ENCODE results near the gene MAMLD1. TPM values are rescaled to one million over a fixed set of nuclear protein-coding genes. Genes with fewer than 3 reads are reported as not detected.

The MAMLD1 gene
- total and polyA plus RNA-seq, 2 of the 8 experiments (the other 6 are each of a cell fraction or from before 2014, with no cell fraction given) = 0.09 to 0.26 TPM

DNA sequence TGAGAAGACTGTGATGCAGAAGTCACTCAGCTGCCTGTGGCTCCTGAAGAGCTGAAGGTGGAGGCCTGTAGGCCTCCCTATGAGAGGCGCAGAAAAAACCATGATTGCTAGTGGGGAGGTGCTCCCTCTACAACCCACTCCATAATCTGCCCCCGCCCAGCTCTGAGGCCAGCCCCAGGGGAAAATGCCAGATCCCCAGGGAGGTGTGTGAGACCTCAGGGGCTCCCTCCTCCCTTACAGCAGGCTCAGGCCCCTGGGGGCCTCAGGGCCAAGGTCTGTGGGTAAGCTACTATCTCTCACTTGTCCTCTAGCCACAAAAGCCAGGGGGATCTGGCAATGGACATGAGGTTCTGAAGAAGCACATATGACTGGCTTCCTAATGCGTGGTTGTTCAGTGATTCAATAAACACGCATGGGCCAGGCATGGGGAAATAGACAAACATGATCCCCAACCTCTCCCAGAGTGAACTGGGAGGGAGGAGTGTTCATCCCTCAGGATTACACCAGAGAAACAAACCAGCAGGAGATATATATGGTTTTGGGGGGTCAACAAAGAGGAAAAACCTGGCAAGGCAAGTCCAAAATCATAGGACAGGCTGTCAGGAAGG, 154.3 kb downstream of the MAMLD1 start:
- no peaks in the 10 kb centered on the region for H3K9me3 ChIP-seq (ENCODE audit: insufficient read depth in 2 of 2, low read depth in 1 of 2, low read length in 1 of 2)
- H3K4me2 ChIP-seq (ENCODE audit: insufficient read depth in 1 of 2, low read depth in 2 of 2, low read length in 2 of 2) = no peak overlapping the region
- POLR2A ChIA-PET (ENCODE audit: partially characterized antibody) = interaction anchor here (1.1 kb wide), 1 partner anchor 11 kb away, joined by 4 read pairs; no protein-coding TSS in a partner anchor
- no peak overlapping the region for H4K8ac ChIP-seq (ENCODE audit: extremely low read depth, insufficient read depth, low read length)
- no peak overlapping the region for H2AK5ac ChIP-seq (ENCODE audit: low read depth, low read length)
- DNase-seq (ENCODE audit: low read depth in 1 of 2, low spot score in 2 of 2) (no peak), FAIRE-seq (no peak)
- CTCF ChIA-PET (ENCODE audit: partially characterized antibody) = interaction anchor here (0.7 to 1.3 kb wide), 4 partner anchors 14 to 46 kb away, joined by 3 to 5 read pairs (median 3); no protein-coding TSS in a partner anchor
- H3K79me1 ChIP-seq (ENCODE audit: low read depth, low read length) = no peaks in the 10 kb centered on the region
- 76% methylated on average over 3 of the region's 4 CpGs; no CpG with 5 or more reads in 1 of the 2 experiments for WGBS, 2 experiments (ENCODE audit: extremely low coverage in 1 of 2, insufficient coverage in 1 of 2, insufficient read length in 1 of 2, insufficient replicate concordance in 2 of 2, low coverage in 1 of 2, low lambda C conversion rate in 2 of 2, missing lambda C conversion rate in 1 of 2)
- no peak overlapping the region for H3K18ac ChIP-seq (ENCODE audit: extremely low read depth, low read length)
- no peak overlapping the region for H3K4me3 ChIP-seq (ENCODE audit: extremely low read depth in 1 of 4, insufficient read depth in 2 of 4, low read depth in 3 of 4, low read length in 4 of 4)
- H3K23ac ChIP-seq (ENCODE audit: insufficient read length) = no peak overlapping the region
- H4K91ac ChIP-seq (replicated peaks; ENCODE audit: insufficient read length, low read length) = no peak overlapping the region
- no peak overlapping the region for H3K27ac ChIP-seq (ENCODE audit: low read depth, low read length)
- H2BK15ac ChIP-seq (ENCODE audit: low read length) = no peak overlapping the region
- no peak overlapping the region for H3K9ac ChIP-seq (replicated peaks in 1 of 4; ENCODE audit: extremely low read depth in 1 of 4, low read depth in 3 of 4, low read length in 3 of 4)
- no peak overlapping the region for H2BK12ac ChIP-seq (ENCODE audit: low read depth, low read length)
- H3K4me1 ChIP-seq (replicated peaks in 1 of 4; ENCODE audit: control insufficient read depth in 3 of 4, insufficient read depth in 4 of 4, low read length in 3 of 4) = no peaks in the 10 kb centered on the region
- no peak overlapping the region for H3K56ac ChIP-seq (replicated peaks; ENCODE audit: insufficient read length, low read depth, low read length)
- no peak overlapping the region for H2BK120ac ChIP-seq (replicated peaks; ENCODE audit: low read depth, low read length)
- no peaks in the 10 kb centered on the region for H4K20me1 ChIP-seq (replicated peaks in 1 of 2; ENCODE audit: control insufficient read depth in 1 of 2, insufficient read depth in 2 of 2, low read length in 2 of 2)
- no peaks in the 10 kb centered on the region for H3K79me2 ChIP-seq (ENCODE audit: control insufficient read depth in 1 of 2, insufficient read depth in 2 of 2, low read length in 2 of 2)
- H3K27me3 ChIP-seq (replicated peaks in 1 of 4; ENCODE audit: control insufficient read depth in 3 of 4, extremely low read depth in 1 of 4, insufficient read depth in 3 of 4, low read length in 3 of 4) = no peaks in the 10 kb centered on the region
- no peaks in the 10 kb centered on the region for H3K36me3 ChIP-seq (ENCODE audit: control insufficient read depth in 2 of 4, insufficient read depth in 4 of 4, low read length in 3 of 4)
- no peaks in the 10 kb centered on the region for H3K23me2 ChIP-seq (ENCODE audit: low read depth, low read length)
- H2BK5ac ChIP-seq (ENCODE audit: low read depth, low read length) = no peak overlapping the region
- H2BK20ac ChIP-seq (ENCODE audit: low read length) = no peak overlapping the region
- H3K14ac ChIP-seq (ENCODE audit: insufficient read length) = no peak overlapping the region
- no peak overlapping the region; the same call in 1 of the 2 replicates for H2AFZ ChIP-seq (ENCODE audit: low read length)
- no peak overlapping the region for H3K4ac ChIP-seq (replicated peaks; ENCODE audit: insufficient read length, low read depth, low read length)
- H4K5ac ChIP-seq (ENCODE audit: insufficient read length, low read depth, low read length) = no peak overlapping the region
- TF ChIP-seq GTF2F1 (IDR thresholded peaks at IDR 0.05; ENCODE audit: borderline replicate concordance, low read depth, low read length) (no peak), SAP30 (IDR thresholded peaks at IDR 0.05; ENCODE audit: insufficient read depth, insufficient replicate concordance, low read length) (no peak), BRCA1 (IDR thresholded peaks at IDR 0.05; ENCODE audit: low read depth, low read length) (no peak), KDM1A (IDR thresholded peaks at IDR 0.05; ENCODE audit: borderline replicate concordance, low read length) (no peak), TAF1 (IDR thresholded peaks at IDR 0.05; ENCODE audit: low read depth, low read length) (no peak), SIRT6 (IDR thresholded peaks at IDR 0.05; ENCODE audit: low read length) (no peak), NRF1 (IDR thresholded peaks at IDR 0.05; ENCODE audit: low read depth, low read length) (no peak), SP1 (IDR thresholded peaks at IDR 0.05; ENCODE audit: low read depth, low read length) (no peak), CBX8 (IDR thresholded peaks at IDR 0.05; ENCODE audit: borderline replicate concordance, low read depth, low read length) (no peak), SUZ12 (IDR thresholded peaks at IDR 0.05; ENCODE audit: low read length) (no peak), RAD21 (IDR thresholded peaks at IDR 0.05 in 1 of 2, conservative IDR thresholded peaks at IDR 0.05 in 1 of 2; ENCODE audit: low read depth in 2 of 2, low read length in 2 of 2) (no peak), HDAC6 (IDR thresholded peaks at IDR 0.05; ENCODE audit: low read depth, low read length) (no peak)
- TF ChIP-seq, protein P1, sequence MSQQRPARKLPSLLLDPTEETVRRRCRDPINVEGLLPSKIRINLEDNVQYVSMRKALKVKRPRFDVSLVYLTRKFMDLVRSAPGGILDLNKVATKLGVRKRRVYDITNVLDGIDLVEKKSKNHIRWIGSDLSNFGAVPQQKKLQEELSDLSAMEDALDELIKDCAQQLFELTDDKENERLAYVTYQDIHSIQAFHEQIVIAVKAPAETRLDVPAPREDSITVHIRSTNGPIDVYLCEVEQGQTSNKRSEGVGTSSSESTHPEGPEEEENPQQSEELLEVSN (IDR thresholded peaks at IDR 0.05) = no peak
